Body of pancreas (tissue), 4 donors: ENCODE measurements around the gene SCARF1. TPM values are rescaled to one million over a fixed set of nuclear protein-coding genes. Genes with fewer than 3 reads are reported as not detected.

Experiments used
- ATAC-seq: fragments of 150-250 bp; one replicate; pipeline ENCODE4 v1.9.1; 2016
- DNase-seq, 4 donors: peaks; one replicate each; pipeline ENCODE4 v3.0.0-alpha.2; 2019
- H3K27ac ChIP-seq, 4 donors: fragments of 200-600 bp; sonication (generic); 1 replicate in 3 of 4; 2 replicates in 1 of 4; pipeline versions ENCODE4 v1.5.1 to v1.6.1; 2016 to 2019; ENCODE audit warnings: mild to moderate bottlenecking in 1 of 4, mixed read lengths in 1 of 4, moderate library complexity in 1 of 4
- H3K27me3 ChIP-seq, 2 donors: fragments of 200-600 bp; sonication (generic); one replicate each; pipeline ENCODE4 v1.6.0; 2016; ENCODE audit warnings: mild to moderate bottlenecking in 1 of 2
- H3K36me3 ChIP-seq, 2 donors: fragments of 200-600 bp; sonication (generic); replicated peaks in 1 of 2; 2 replicates each; pipeline ENCODE4 v1.5.1; 2016; ENCODE audit warnings: low read depth in 2 of 2; ENCODE audit not compliant: insufficient read depth in 1 of 2
- H3K4me1 ChIP-seq: fragments of 200-600 bp; sonication (generic); one replicate; pipeline ENCODE4 v1.6.0; 2016
- H3K4me3 ChIP-seq, 2 donors: fragments of 200-600 bp; sonication (generic); 1 replicate in 1 of 2; 2 replicates in 1 of 2; pipeline ENCODE4 v1.5.1; 2016 to 2019
- H3K9me3 ChIP-seq, 3 donors: fragments of 200-600 bp; sonication (generic); 1 replicate in 2 of 3; 2 replicates in 1 of 3; pipeline ENCODE4 v1.5.1; 2016
- CTCF ChIP-seq, 7 experiments: fragments of 450-650 bp in 4 of 7; fragments of 200-600 bp in 3 of 7; sonication (generic) in 3 of 7; IDR thresholded peaks; one replicate each; pipeline ENCODE4 v1.5.1; 2016 to 2019; ENCODE audit warnings: antibody characterized with exemption in 7 of 7
- POLR2A ChIP-seq, 3 donors: fragments of 450-650 bp; IDR thresholded peaks; one replicate each; pipeline ENCODE4 v1.6.1; 2016; ENCODE audit warnings: antibody characterized with exemption in 3 of 3, mild to moderate bottlenecking in 2 of 3
- WGBS, 2 donors: methylation state at CpG; one replicate each; pipeline ENCODE4 v1.1.5; 2017; 5-methylcytosine and 5-hydroxymethylcytosine counted together
- intact Hi-C: fragments of 100-400 bp; cut with DNase I; formaldehyde crosslinking; loops from one replicate; pipeline ENCODE4 v1.15.1; 2023
- total RNA-seq, 2 donors: library from RNA; depleted of rRNA; stranded (reverse); fragments of >200 nt; gene quantifications; one replicate each; pipeline ENCODE4 v1.1.0, GENCODE V29; 2016

SCARF1 gene
- total RNA-seq, 2 donors from 2014 or later = 9.1 to 15.5 TPM

- intact Hi-C loops = no loop called here
- ATAC-seq (no peak), DNase-seq (no peak)
- peaks cover 16% of the 10 kb centered on the region for H3K4me1 ChIP-seq
- H3K27me3 ChIP-seq = no peaks in the 10 kb centered on the region
- TF ChIP-seq POLR2A (IDR thresholded peaks at IDR 0.05) = no peak
- no peak for TF ChIP-seq CTCF (IDR thresholded peaks at IDR 0.05)
- H3K9me3 ChIP-seq = no peaks in the 10 kb centered on the region
- 75 to 83% methylated on average over 7 of the region's 7 CpGs for WGBS, 2 donors
- no peak overlapping the region for H3K27ac ChIP-seq
- H3K4me3 ChIP-seq = no peak overlapping the region
- H3K36me3 ChIP-seq = peaks cover 0 to 10% of the 10 kb centered on the region in 2 donors
Measured at GRCh38 chr17:1686086-1686485, 40.6 kb upstream of the SCARF1 start.

- peaks cover 0 to 24% of the 10 kb centered on the region in 2 donors for H3K36me3 ChIP-seq
- no peaks in the 10 kb centered on the region for H3K27me3 ChIP-seq
- TF ChIP-seq POLR2A (IDR thresholded peaks at IDR 0.05) (peak; percentile 79 to 96 (median 95)), CTCF (IDR thresholded peaks at IDR 0.05) (peak in 1 of 7 experiments; percentile 24)
- no peaks in the 10 kb centered on the region for H3K9me3 ChIP-seq
- H3K27ac ChIP-seq = peak within 1 kb of the TSS; percentile 82 to 96 (median 92)
- 0 to 1% methylated on average over 27 to 72 of the region's 72 CpGs for WGBS, 2 donors
- peak within 1 kb of the TSS; percentile 76 to 97 for H3K4me3 ChIP-seq
- ATAC-seq (peak; percentile 100), DNase-seq (peak; percentile 98 to 99 (median 99))
- intact Hi-C loops = no loop called here
- peaks cover 16% of the 10 kb centered on the region for H3K4me1 ChIP-seq
Measured at GRCh38 chr17:1684378-1685189, 39.1 kb upstream of the SCARF1 start, which contains the start of gene PRPF8. TSS of gene PRPF8 (minus strand) at chr17:1684867. CDS start at chr17:1684571, 296 bp downstream.

- Histone ChIP-seq H3K36me3 (peaks cover 7 to 35% of the 10 kb centered on the region in 2 donors), H3K9me3 (no peaks in the 10 kb centered on the region), H3K4me3 (no peak overlapping the region), H3K27me3 (no peaks in the 10 kb centered on the region), H3K4me1 (peaks cover 16% of the 10 kb centered on the region), H3K27ac (peak overlapping the region in 3 of 4 donors; percentile 82 to 96 (median 92))
- ATAC-seq = no peak
- TF ChIP-seq CTCF (IDR thresholded peaks at IDR 0.05) (no peak), POLR2A (IDR thresholded peaks at IDR 0.05) (no peak)
- WGBS, 2 donors = 67 to 73% methylated on average over 5 of the region's 5 CpGs
- no peak for DNase-seq
- intact Hi-C loops = no loop called here
Measured at GRCh38 chr17:1683459-1683858, 37.9 kb upstream of the SCARF1 start.

GRCh38 chr17:1676401-1676800, 30.9 kb upstream of the SCARF1 start:
- Histone ChIP-seq H3K4me3 (no peak overlapping the region), H3K36me3 (peaks cover 55 to 85% of the 10 kb centered on the region in 2 donors), H3K27me3 (no peaks in the 10 kb centered on the region), H3K9me3 (no peaks in the 10 kb centered on the region), H3K4me1 (no peaks in the 10 kb centered on the region), H3K27ac (no peak overlapping the region)
- WGBS, 2 donors = 97% methylated on average over 12 to 13 of the region's 13 CpGs
- ATAC-seq (no peak), DNase-seq (no peak)
- no peak for TF ChIP-seq CTCF (IDR thresholded peaks at IDR 0.05)
- no peak for TF ChIP-seq POLR2A (IDR thresholded peaks at IDR 0.05)
- intact Hi-C loops = no loop called here
